Measurements from ENCODE around the gene CAPZB. TPM values are rescaled to one million over a fixed set of nuclear protein-coding genes. Genes with fewer than 3 reads are reported as not detected.
"Not testable (repeated sequence)": the region's sequence is repeated elsewhere in the genome, so short reads cannot be mapped to it uniquely, and the experiment has no call there.

Gene CAPZB
- total RNA-seq, 1 donor from 2014 or later: 151 TPM

DNA sequence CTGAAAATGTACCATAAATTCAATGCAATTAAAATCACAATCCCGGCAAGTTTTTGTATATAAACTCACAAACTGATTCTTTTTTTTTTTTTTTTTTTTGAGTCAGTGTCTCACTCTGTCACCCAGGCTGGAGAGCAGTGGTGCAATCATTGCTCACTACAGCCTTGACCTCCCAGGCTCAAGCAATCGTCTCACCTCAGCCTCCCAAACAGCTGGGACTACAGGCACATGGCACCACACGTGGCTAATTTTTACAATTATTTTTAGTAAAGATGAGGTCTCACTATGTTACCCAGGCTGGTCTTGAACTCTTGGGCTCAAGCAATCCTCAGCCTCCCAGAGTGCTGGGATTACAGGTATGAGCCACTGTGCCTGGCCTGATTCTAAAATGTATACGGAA, 12.1 kb upstream of the CAPZB start:
- not testable (repeated sequence) for DNase-seq (ENCODE audit: low read depth)

DNA sequence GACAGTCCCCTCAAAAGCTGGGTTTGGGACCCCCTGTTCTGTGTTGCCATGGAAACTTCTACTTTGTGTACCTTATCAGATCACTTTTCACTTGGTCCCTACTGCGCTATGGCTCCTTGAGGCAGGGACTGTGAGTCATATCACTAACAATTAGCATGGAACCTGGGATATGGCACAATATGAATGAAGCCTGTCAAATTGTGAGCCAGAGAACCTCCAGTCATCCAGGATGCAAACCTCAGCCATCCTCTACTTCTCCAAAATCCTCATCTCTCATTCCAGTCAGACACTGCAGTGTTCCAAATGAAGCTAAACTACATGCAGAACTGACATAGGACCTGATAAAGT, 11.2 kb upstream of the CAPZB start:
- DNase-seq (ENCODE audit: low read depth): no peak

DNA sequence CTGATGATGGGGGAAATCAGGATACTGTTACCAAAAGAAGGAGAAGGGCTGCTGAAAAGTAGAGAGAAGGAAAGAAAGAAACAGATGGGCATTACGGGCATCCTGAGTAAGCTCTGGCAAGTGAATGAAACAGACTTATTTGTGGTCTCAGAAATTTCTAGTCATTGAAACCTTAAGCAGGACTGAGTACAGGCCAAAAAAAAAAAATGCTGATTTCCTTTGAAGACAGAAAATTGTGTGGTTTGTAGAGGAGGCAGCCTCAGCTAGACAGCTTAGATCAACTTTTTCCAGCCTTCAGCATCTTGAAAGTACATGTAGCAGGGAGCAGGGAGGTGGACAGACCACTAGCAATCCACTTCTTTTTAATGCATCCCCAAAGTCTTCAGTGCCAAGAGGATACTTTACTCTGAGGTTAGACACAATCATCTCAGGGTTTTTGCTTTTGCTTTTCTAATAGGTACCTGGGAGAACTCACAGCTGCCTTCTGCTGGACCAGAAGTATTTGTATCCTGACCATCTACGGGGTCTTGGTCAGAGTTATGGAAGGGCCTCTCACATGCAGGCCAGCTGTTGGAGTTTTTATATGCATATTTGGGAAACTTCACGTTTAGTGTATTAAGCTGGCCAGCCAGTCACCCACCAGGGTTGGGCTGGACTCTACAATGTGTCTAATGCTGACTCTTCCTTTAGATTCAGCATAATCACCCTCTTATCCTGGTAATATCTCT, 10.6 kb upstream of the CAPZB start:
- no peak for DNase-seq (ENCODE audit: low read depth)

DNA sequence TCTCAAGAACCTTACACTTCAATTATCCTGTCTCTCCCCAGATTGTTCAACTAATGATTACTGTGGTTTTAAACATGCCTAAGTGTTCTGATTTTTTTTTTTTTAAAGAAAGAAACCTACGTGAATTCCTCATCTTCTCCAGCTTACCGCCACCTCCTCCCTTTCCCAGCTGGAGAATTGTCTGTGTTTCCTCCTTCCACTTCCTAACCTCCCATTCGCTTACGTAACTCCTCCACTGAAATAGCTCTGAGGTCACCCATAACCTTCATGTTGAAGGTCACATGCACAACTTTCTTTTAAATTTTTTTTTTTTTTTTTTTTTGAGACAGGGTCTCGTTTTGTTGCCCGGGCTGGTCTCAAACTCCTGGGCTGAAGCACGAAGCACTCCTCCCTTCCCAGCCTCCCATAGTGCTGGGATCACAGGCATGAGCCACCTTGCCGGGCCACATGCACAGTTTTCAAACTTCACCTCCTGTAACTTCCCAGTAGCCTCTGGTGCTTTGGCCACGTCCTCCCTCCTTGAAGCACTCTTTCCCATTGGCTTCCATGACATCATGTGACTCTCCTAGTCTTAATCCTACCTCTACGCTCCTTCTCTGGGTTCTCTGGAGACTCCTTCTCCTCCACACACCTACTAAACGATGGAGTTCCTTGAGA, 9.8 kb upstream of the CAPZB start:
- DNase-seq (ENCODE audit: low read depth): no peak

DNA sequence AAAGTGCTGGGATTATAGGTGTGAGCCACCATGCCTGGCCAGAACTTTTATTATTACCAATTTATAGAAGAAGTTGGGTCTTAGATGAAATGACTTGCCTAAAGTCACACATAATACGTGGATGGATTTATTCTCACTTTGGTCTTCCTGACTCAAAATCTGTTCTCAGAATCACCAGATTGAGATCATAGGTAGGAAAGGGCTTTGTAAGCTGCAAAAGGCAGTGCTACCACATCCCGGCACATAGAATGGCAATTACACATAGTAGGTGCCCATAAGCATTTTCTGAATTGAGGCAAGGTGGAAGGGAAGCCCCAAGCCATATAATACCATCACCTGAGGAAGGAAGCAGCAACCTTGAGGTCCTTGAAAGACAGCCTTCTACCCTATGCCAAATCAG, 8.2 kb upstream of the CAPZB start:
- no peak for DNase-seq (ENCODE audit: low read depth)

DNA sequence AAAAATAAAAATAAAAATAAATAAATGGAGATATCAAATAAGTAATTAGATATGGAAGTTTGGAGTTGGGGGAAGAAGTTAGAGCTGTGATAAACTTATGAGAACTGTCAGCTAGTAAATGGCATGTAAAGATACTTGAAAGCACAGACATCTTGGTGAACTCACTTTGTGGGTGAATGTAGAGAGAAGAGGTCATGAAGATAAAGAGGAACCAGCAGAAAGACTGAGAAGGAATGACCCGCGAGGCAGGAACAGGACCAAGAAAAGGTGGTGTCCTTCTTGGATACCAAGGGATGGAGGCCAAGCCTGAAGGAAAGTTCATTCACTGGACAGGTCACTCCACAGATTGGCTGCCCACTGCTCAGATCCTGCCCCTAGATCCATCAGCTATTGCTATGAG, 4.7 kb upstream of the CAPZB start:
- no peak for DNase-seq (ENCODE audit: low read depth)

DNA sequence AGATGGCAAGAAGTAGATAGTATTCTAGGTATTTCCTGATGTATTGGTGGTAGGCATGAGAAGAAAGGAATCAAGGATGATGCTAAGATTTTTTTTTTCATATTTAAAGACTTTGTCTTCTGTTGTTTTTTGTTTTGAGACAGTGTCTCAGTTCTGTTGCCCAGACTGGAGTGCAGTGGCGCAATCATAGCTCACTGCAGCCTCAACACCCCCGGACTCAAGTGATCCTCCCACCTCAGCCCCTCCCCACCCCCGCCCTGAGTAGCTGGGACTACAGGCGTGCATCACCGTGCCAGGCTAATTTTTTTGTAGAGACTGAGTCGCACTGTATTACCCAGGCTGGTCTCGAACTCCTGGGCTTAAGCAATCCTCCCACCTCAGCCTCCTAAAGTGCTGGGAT, 2.8 kb upstream of the CAPZB start:
- DNase-seq (ENCODE audit: low read depth): no peak

DNA sequence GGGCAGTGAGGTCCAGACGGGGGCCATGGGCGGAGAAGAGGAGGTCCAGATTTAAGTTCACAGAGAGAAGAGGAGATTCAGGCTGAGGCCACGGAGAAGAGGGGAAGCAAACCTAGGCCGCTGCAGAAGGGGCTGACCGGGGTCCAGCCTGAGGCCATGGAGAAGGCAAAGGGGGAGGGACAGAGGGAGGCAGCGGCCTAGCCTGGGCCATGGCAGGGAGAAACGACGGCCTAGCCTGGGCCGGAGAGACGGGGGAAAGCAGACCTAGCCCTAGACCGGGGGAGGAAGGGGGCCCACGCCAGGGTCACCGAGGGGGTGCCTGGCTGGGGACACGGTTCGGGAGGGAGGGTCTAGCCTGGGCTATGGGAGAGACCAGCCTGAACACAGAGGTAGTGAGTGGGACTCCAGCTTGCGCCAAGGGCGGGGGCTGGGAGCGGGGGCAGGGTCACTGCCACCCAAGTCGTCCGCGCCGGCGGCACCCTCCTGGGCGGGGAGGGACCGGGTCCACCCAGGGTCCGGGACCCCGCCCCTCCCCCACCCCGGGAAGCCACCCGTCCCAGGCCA, 459 bp downstream of the CAPZB start:
- DNase-seq (ENCODE audit: low read depth): no peak

DNA sequence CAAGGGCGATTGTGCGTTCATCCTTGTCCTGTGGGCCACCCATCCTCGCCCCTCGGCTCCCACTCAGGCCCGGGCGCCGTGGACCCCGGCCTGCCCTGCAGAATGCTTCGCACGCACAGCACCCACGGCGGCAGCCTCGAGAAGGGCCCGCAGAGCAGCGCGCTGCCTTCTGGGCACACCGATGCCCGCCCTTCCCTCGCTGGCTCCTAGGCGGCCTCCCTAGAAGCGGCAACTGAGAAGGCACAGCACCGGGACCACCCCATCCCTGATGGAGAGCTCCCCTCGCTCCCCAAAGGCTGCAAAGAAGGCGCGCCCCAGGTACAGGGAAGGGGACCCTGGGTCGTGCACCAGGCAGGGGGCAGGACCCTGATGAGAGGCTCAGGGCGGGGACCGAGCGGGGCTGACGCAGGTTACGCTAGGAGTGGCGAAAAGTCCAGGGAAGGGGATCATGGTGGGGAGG, 971 bp downstream of the CAPZB start:
- DNase-seq (ENCODE audit: low read depth): no peak

DNA sequence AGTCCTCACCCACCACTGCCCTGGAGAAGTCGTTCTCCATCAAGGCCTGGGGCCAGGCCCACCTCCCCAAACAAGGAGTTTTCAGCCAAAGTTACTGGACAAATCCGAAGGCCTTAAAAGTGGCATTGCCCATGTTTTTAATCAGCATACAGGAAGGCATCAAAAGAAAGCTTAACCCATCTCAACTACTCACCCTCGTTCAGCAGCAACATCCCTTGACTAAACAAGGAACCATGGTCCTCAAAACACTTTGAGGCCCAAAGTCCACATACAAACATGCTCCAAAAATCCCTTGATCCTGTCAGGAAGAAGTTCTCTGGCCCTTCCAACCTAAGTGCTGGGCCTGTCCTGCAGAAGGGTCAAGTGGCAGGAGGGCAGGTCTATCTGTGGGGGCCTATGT, 1.6 kb downstream of the CAPZB start:
- no peak for DNase-seq (ENCODE audit: low read depth)

DNA sequence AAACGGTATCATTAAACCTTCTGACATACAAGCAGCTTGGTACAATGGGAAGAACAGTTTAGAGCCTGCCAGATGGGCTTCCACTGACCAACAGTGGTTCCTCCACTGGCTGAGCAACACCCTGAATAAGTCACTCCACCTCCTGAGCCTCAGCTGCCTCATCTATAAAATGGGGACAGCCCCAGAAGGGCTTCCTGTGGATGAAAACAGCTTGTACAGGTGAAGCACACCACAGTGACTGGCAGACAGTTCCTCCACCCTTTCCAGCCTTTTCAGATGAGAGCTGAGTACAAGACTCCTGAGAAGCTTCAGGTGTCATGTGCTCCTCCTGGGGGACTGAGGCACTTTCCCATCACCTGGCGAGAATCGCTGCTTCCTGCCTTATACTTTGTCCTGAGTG, 2.1 kb downstream of the CAPZB start:
- no peak for DNase-seq (ENCODE audit: low read depth)

DNA sequence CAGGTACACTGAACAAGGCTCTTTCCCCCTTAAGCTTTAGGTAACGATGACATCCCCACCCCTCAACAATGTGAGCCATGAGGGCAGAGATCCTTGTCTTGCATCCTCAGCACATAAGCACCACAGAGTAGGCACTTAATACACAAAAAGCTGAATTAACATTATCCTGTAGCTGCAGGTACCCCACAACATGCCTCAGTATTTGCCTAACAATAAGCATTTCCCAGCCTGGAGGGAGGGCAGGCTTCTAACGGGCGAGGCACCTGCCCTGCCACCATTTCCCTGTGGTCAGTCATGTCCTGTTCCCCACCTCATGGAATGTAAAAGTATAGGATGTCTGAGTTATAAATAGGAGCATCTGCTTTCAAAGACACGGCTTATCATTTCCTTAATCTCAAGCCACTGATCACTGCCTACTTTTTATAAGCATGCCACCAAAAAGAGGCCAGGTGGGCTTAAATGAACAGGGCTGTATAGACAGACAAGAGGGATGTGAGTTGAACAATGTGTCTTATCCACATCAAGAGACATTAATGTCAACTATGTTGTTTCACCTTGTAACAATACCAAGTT, 3.4 kb downstream of the CAPZB start:
- DNase-seq (ENCODE audit: low read depth): no peak

DNA sequence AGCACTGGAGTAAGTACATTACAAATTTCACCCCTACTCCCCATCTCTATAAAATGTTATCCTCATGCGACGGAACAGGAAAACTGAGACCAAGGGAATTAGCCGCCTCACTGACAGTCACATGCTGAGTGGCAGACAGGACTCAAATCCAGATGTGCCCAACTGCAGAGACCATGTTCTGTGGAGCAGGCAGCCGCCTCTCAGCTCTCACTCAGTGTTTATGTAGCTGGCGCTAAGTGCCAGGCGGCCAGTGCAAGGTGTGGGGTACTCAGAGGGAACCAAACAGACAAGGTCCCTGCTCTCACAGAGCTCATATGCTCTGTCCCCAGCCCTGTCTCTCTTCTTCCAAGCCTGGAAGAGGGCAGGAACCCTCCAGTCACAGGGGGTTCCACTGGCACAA, 5.1 kb downstream of the CAPZB start:
- no peak for DNase-seq (ENCODE audit: low read depth)

DNA sequence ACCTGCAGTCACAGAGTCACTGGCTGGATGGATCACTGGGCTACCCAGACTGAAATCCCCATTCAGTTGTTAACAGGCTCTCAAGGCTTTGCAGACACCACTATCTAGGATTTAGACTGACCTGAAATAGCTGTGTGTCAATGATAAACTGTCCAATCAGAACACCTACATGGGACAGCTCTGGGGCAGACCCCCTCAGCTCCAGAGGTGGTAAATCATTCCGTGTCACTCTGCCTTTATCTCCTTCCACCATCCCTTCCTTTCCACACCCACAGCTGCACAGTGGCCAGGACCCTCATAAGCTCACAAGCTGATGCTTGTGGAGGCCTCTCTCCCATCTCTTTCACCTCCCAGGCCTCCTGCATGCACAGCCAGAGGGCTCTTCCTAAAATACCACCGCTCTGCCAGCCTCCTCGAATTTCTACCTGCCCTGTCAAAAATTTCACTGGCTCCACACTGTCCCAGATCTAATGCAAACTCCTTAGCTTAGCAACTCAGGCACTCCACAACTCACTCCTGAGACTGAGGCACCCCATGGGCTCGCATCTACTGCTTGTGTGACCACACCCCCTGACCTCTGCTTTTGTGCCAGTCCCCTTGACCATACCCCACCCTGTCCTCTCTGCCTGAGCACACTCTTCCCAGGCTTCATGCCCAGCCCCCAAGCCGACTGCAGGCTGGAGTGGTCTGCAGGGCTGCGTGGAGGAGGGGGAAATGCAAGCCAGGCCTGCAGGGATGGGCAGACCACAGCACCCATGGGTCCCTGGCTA, 5.8 kb downstream of the CAPZB start:
- no peak for DNase-seq (ENCODE audit: low read depth)

DNA sequence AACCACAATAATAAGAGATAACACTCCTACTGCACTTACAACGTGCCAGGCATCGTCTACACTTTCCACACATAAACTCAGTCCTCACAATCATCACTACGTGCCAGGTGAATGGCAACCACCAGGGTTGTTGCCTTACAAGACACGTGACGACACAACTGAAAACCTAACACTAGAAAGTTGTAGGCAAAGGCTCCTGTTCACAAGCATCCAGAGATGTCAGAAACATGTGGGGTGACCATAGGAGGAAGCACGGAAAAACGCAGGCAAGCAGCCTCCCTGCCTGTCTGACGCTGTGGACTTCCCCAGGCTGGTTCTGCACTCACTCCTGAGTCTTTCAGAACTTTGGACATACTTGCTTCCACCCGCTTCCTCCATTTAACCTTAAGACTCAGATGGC, 7.0 kb downstream of the CAPZB start:
- no peak for DNase-seq (ENCODE audit: low read depth)

DNA sequence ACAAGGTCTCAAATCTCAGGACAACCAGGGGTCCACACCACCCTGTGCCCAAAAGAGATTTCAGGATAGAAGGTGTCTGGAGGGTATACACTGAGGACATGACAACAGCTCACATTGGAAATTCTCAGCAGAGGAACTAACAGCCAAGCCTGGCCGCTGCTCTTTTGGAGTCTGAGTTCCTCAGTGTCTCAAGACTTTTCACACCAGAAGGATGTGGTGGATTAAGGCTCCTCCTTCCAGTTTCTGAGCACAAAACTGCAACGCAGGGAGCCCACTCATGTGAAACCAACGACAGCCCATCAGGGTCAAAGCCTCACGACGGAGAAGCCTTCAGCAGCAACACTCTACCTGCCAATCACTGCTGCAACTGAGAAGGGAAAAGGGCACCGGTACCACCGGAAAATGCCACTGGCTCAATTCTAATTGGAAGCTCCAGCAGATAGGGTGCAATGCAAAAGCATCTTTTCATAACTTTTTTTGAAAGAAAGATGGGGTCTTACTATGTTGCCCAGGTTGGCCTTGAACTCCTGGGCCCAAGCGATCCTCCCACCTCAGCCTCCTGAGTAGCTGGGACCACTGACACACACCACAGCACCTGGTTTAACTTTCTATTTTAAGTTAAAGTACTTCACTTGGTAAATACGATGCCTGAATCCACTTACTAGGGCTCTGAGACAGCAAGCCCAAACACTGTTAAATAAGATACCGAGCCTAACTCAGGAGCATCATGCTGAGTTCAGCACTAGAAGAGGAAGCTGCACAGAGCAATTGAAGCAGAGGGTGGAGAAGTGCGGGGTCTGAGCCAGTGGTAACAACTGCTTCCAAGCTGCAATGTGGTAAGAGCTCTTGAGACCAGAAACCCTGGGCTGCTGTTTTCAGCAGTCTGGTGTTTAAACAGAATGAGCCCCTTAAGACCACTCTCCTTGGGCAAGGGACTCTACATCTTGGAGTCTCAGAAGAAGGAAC, 7.8 kb downstream of the CAPZB start:
- DNase-seq (ENCODE audit: low read depth): no peak

DNA sequence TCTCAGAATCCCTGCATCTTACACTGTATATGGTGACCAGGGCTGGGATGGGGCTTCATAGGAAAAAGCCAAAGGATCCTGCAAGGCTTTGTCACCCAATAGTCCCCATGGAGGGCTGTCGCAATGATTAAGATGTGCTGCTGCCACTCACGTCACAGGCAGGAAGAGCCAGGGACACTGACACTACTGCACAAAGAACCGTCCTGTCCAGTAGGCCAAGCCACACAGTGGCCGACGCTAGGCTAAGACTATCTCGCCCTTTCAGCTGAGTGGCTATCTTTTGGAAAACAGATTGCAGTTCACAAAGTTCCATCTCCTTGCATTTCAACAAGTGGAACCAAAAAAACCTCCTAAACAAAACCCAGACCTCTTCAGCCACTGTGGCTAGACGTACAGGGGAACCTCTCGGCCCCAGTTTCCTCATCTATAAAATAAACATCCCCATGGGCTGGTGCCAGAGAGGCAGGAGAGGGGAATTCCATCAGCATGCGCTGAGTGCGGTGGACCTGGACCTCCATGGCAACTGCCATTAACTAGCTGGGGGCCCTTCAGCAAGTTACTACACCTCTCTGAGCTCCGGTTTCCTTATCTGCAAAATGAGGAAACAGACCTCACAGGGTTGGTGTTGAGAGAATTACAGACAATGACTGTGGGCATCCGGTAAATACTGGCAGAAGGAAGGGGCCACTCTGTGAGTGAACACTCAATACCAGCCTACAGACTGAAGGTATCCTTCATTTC, 8.7 kb downstream of the CAPZB start:
- no peak for DNase-seq (ENCODE audit: low read depth)

DNA sequence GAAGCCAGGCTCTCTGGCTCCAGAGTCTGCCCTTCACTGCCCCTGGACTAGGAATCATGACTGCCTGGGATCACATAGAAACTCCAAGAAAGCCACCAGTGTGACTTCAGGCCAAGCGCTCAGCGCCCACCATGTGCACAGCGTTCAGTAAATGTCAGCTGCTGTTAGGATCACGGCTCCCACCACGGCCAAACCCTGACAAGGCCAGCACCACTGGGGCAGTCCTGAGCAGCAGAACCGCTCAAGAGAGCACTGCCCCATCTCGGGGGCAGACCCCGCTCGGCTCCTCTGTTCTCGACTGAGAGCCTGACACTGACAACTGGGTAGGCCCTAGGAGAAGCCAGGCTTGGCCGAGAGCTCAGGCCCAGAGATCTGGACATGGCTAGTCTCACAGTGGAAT, 10.0 kb downstream of the CAPZB start:
- no peak for DNase-seq (ENCODE audit: low read depth)

DNA sequence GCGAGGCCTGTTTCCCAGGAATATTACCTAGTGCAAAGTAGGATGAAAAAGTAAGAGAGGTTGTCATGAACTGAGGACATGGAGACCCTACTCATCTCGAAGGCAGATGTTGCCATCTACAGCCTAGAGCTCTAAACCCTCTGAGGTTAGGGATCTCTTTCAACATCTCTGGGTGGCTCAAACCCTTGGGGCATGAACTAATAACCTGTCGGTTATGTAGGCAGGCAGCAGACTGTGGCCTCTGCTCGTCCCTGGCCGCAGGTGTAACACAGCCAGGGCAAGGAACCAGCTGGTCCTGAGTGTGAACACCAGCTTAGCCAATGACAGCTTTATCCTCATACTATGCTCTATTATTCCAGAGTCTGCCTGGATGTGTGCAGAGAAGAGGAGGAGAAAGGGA, 13.2 kb downstream of the CAPZB start:
- DNase-seq (ENCODE audit: low read depth): no peak

DNA sequence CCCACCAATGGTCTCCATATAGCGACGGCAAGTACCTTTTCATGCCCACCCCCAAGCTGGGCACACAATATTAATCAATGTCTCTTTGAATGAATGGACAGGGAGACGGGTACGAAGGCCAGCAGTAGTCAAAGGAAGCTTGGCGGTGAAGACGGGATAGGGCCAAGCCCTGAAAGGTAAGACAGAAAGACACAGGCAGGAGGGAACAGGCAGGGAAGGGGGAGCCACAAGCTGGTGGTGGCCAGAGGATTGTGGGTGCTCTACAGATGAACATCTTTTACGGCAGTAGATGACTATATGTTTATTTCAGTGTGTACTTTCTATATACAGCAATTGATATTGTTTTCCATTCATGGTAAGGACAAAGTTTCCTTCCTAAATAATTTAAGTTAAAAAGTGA, 16.3 kb downstream of the CAPZB start:
- no peak for DNase-seq (ENCODE audit: low read depth)
